ENCODE results near the gene DRAXIN. TPM values are rescaled to one million over a fixed set of nuclear protein-coding genes. Genes with fewer than 3 reads are reported as not detected.

Gene DRAXIN
- polyA plus RNA-seq, 1 experiment: 0.04 TPM

DNA sequence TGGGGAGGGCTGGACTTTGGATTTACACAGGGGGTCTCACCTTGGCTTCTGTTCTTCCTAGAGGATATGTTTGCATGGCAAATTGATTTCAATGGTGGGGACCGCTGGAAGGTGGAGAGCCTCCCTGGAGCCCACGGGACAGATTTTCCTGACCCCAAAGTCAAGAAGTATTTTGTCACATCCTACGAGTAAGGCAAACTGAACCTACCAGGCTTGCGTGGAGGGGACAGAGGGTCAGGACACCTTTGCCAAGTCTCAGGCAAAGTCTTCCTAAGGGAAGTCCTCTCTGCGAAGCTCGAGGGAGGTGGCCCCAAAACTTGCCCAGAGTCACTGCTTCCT lies 20.3 kb upstream of the DRAXIN start:
- ChIA-PET POLR2A (no interaction called here), CTCF (no interaction called here)
- H3K27me3 ChIP-seq (ENCODE audit: control insufficient read depth, insufficient read depth, low read length): no peaks in the 10 kb centered on the region
- H3K27ac ChIP-seq (ENCODE audit: low read depth, low read length): no peak overlapping the region
- H3K9me3 ChIP-seq (ENCODE audit: control insufficient read depth, insufficient read depth, low read length): no peaks in the 10 kb centered on the region
- no peak for TF ChIP-seq CTCF (IDR thresholded peaks at IDR 0.05; ENCODE audit: low read depth, low read length)
- no peak overlapping the region for H3K4me3 ChIP-seq (ENCODE audit: low read depth, low read length)
- DNase-seq (ENCODE audit: low read depth, low spot score): no peak

DNA sequence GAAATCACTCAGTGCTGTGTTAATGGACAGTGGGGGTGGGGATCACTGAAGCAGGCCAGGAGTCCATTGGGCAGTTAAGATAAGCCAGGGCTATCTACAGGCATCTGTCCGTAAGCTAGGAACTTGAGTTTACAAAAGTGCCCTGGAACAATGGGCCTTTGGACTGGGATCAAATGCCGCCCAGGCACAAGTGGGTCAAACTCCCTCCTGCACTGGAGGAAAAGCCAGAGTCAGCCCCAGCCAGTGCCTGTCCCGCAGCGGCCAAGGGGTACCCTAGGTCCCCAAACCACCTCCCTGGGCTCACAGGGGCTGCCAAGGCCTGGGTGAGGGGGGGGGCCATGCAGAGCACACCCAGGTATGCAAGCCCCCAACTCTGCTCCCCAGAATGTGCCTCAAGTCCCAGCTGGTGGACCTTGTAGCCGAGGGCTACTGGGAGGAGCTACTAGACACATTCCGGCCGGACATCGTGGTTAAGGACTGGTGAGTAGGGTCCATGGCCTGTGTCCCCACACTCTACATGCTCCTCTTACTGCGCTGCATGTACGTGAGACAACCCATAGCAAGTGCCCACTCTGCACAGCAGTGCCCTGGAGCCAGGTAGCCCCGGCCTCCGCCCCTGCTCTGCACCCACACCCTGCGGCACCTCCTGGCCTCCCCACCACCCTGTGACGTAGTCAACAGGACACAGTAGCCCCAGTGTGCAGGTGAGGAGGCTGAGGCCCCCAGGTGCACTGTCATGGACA lies 19.8 kb upstream of the DRAXIN start:
- no peaks in the 10 kb centered on the region for H3K27me3 ChIP-seq (ENCODE audit: control insufficient read depth, insufficient read depth, low read length)
- TF ChIP-seq CTCF (IDR thresholded peaks at IDR 0.05; ENCODE audit: low read depth, low read length): no peak
- no peaks in the 10 kb centered on the region for H3K9me3 ChIP-seq (ENCODE audit: control insufficient read depth, insufficient read depth, low read length)
- no peak overlapping the region for H3K27ac ChIP-seq (ENCODE audit: low read depth, low read length)
- ChIA-PET POLR2A (interaction anchor here (1.5 kb wide), 1 partner anchor 8 kb away, joined by 4 read pairs; the partner anchor contains the start of gene FBXO6), CTCF (interaction anchor here (0.6 kb wide), 1 partner anchor 39 kb away, joined by 3 read pairs; no protein-coding TSS in a partner anchor)
- no peak overlapping the region for H3K4me3 ChIP-seq (ENCODE audit: low read depth, low read length)
- DNase-seq (ENCODE audit: low read depth, low spot score): no peak

GRCh38 chr1:11673089-11673769 lies 18.3 kb upstream of the DRAXIN start:
- DNase-seq (ENCODE audit: low read depth, low spot score): no peak
- CTCF ChIA-PET: interaction anchor here (1.0 to 4.2 kb wide), 2 partner anchors 9 to 28 kb away, joined by 3 to 28 read pairs; partner anchors contain the start of gene FBXO6
- TF ChIP-seq CTCF (IDR thresholded peaks at IDR 0.05; ENCODE audit: low read depth, low read length): no peak
- Histone ChIP-seq H3K9me3 (ENCODE audit: control insufficient read depth, insufficient read depth, low read length) (no peaks in the 10 kb centered on the region), H3K27me3 (ENCODE audit: control insufficient read depth, insufficient read depth, low read length) (no peaks in the 10 kb centered on the region), H3K4me3 (ENCODE audit: low read depth, low read length) (no peak overlapping the region), H3K27ac (ENCODE audit: low read depth, low read length) (no peak overlapping the region)
- POLR2A ChIA-PET: interaction anchor here (1.5 kb wide), 1 partner anchor 9 kb away, joined by 4 read pairs; the partner anchor contains the start of gene FBXO6

GRCh38 chr1:11674488-11674887 lies 17.0 kb upstream of the DRAXIN start:
- DNase-seq (ENCODE audit: low read depth, low spot score): no peak
- CTCF ChIA-PET: interaction anchor here (4.2 kb wide), 1 partner anchor 10 kb away, joined by 28 read pairs; the partner anchor contains the start of gene FBXO6
- no peak for TF ChIP-seq CTCF (IDR thresholded peaks at IDR 0.05; ENCODE audit: low read depth, low read length)
- POLR2A ChIA-PET: no interaction called here
- Histone ChIP-seq H3K27ac (ENCODE audit: low read depth, low read length) (no peak overlapping the region), H3K9me3 (ENCODE audit: control insufficient read depth, insufficient read depth, low read length) (no peaks in the 10 kb centered on the region), H3K4me3 (ENCODE audit: low read depth, low read length) (no peak overlapping the region), H3K27me3 (ENCODE audit: control insufficient read depth, insufficient read depth, low read length) (no peaks in the 10 kb centered on the region)

DNA sequence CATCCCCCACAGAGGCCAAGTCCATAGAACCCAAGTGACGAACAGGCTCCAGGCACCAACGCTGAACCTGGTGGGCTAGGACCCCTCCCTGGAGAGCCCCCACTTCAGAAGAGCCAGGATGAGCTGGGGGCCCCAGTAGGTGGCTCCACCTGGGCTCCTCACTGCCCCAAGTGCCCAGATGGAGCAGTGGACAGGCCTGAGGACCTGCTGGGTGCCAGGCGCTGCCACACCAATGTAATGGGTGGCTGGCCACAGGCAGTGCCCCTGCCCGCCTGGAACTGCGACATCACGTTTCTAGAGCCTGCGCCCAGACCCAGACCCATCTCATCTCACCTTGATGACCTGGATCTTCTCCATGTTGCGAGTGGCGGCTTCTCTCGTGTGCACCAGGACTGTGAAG lies 16.2 kb upstream of the DRAXIN start:
- Histone ChIP-seq H3K27me3 (ENCODE audit: control insufficient read depth, insufficient read depth, low read length) (no peaks in the 10 kb centered on the region), H3K4me3 (ENCODE audit: low read depth, low read length) (no peak overlapping the region), H3K9me3 (ENCODE audit: control insufficient read depth, insufficient read depth, low read length) (no peaks in the 10 kb centered on the region), H3K27ac (ENCODE audit: low read depth, low read length) (no peak overlapping the region)
- CTCF ChIA-PET: interaction anchor here (4.2 kb wide), 1 partner anchor 11 kb away, joined by 28 read pairs; the partner anchor contains the start of gene FBXO6
- POLR2A ChIA-PET: no interaction called here
- TF ChIP-seq CTCF (IDR thresholded peaks at IDR 0.05; ENCODE audit: low read depth, low read length): no peak
- no peak for DNase-seq (ENCODE audit: low read depth, low spot score)
